ENCODE results near the gene COX7A2. TPM values are rescaled to one million over a fixed set of nuclear protein-coding genes. Genes with fewer than 3 reads are reported as not detected.
A peak's percentile ranks its signal among the peaks of the same experiment; 100 is the strongest.

Gene COX7A2
- polyA plus RNA-seq, 1 experiment = 133 TPM

DNA sequence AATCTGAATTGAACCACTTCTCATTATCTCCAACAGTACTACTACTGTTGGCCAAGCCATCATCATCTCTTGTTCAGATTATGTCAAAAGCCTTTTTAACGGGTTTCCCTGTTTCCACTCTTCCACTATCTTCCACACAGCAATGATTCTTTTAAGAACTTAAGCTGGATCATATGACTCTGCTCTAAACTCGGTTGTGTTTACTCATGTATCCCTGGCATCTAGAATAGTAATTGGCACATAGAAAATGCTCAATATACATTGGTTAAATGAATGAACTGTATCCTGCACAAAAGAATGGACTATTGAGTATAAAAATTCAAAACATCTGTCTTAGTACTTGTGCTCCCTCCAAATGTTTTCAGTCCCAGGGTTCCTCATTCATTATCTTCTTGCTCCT, 2.8 kb upstream of the COX7A2 start:
- H3K4me3 ChIP-seq (ENCODE audit: low read depth, low read length) = no peak overlapping the region
- ChIA-PET POLR2A (no interaction called here), CTCF (no interaction called here)
- H3K36me3 ChIP-seq (ENCODE audit: control insufficient read depth, insufficient read depth, low read length) = no peaks in the 10 kb centered on the region
- no peak for DNase-seq (ENCODE audit: low read depth)
- TF ChIP-seq, protein P1, sequence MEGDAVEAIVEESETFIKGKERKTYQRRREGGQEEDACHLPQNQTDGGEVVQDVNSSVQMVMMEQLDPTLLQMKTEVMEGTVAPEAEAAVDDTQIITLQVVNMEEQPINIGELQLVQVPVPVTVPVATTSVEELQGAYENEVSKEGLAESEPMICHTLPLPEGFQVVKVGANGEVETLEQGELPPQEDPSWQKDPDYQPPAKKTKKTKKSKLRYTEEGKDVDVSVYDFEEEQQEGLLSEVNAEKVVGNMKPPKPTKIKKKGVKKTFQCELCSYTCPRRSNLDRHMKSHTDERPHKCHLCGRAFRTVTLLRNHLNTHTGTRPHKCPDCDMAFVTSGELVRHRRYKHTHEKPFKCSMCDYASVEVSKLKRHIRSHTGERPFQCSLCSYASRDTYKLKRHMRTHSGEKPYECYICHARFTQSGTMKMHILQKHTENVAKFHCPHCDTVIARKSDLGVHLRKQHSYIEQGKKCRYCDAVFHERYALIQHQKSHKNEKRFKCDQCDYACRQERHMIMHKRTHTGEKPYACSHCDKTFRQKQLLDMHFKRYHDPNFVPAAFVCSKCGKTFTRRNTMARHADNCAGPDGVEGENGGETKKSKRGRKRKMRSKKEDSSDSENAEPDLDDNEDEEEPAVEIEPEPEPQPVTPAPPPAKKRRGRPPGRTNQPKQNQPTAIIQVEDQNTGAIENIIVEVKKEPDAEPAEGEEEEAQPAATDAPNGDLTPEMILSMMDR (IDR thresholded peaks at IDR 0.05; ENCODE audit: insufficient read depth, low read depth, low read length) = no peak
- no peaks in the 10 kb centered on the region for H3K27me3 ChIP-seq (ENCODE audit: control insufficient read depth, insufficient read depth, low read length)

DNA sequence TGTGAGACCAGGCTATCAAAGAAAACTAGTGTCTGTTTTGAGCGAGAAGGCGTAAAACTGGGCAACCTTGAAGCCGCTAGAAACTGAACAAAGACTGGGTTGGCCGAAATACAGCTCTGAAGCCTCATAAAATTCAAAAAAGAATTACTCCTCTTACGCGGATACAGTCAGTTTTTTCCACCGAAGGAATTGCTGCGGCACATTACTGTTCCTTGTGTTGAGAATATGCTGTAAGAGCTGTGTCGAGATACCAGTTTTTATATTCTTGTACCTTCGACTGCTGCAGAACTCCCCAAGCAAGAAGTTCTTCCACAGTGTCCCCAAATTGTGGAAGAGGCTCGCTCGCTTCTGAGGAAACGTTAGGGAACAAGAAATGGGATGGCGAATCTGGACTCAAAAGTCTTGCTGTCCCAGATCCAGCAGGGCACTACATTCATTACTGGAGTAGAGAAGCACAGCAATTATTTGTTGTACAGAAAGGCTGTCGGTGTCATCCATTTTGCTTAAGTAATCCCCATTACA, 523 bp upstream of the COX7A2 start:
- Histone ChIP-seq H3K27me3 (ENCODE audit: control insufficient read depth, insufficient read depth, low read length) (no peaks in the 10 kb centered on the region), H3K36me3 (ENCODE audit: control insufficient read depth, insufficient read depth, low read length) (peaks cover under 1% of the 10 kb centered on the region; the same call in 1 of the 2 replicates), H3K4me3 (ENCODE audit: low read depth, low read length) (peak overlapping the region; percentile 68)
- DNase-seq (ENCODE audit: low read depth) = no peak
- ChIA-PET CTCF (interaction anchor here (1.0 to 1.3 kb wide), 7 partner anchors 9 to 367 kb away, joined by 3 to 4 read pairs (median 3); no protein-coding TSS in a partner anchor), POLR2A (interaction anchor here (0.6 to 0.7 kb wide), 2 partner anchors 24 to 1371 kb away, joined by 3 to 4 read pairs; no protein-coding TSS in a partner anchor)
- TF ChIP-seq, protein P1 (IDR thresholded peaks at IDR 0.05; ENCODE audit: insufficient read depth, low read depth, low read length) = no peak

GRCh38 chr6:75236630-75237029, 7.0 kb downstream of the COX7A2 start:
- ChIA-PET CTCF (interaction anchor here (1.4 kb wide), 1 partner anchor 24 kb away, joined by 3 read pairs; no protein-coding TSS in a partner anchor), POLR2A (interaction anchor here (0.6 kb wide), 1 partner anchor 560 kb away, joined by 7 read pairs; no protein-coding TSS in a partner anchor)
- Histone ChIP-seq H3K36me3 (ENCODE audit: control insufficient read depth, insufficient read depth, low read length) (peaks cover 6% of the 10 kb centered on the region), H3K4me3 (ENCODE audit: low read depth, low read length) (no peak overlapping the region), H3K27me3 (ENCODE audit: control insufficient read depth, insufficient read depth, low read length) (no peaks in the 10 kb centered on the region)
- TF ChIP-seq, protein P1 (IDR thresholded peaks at IDR 0.05; ENCODE audit: insufficient read depth, low read depth, low read length) = no peak
- no peak for DNase-seq (ENCODE audit: low read depth)

GRCh38 chr6:75235271-75235670, 8.3 kb downstream of the COX7A2 start:
- ChIA-PET POLR2A (no interaction called here), CTCF (no interaction called here)
- Histone ChIP-seq H3K36me3 (ENCODE audit: control insufficient read depth, insufficient read depth, low read length) (peaks cover 6% of the 10 kb centered on the region), H3K27me3 (ENCODE audit: control insufficient read depth, insufficient read depth, low read length) (no peaks in the 10 kb centered on the region), H3K4me3 (ENCODE audit: low read depth, low read length) (no peak overlapping the region)
- TF ChIP-seq, protein P1 (IDR thresholded peaks at IDR 0.05; ENCODE audit: insufficient read depth, low read depth, low read length) = no peak
- DNase-seq (ENCODE audit: low read depth) = no peak

- no peak for DNase-seq (ENCODE audit: low read depth)
Observed at GRCh38 chr6:75234126-75234865, 9.3 kb downstream of the COX7A2 start.

More at GRCh38 chr6:75234126-75234865, 9.3 kb downstream of the COX7A2 start:
- Histone ChIP-seq H3K36me3 (ENCODE audit: control insufficient read depth, insufficient read depth, low read length) (peaks cover 6% of the 10 kb centered on the region), H3K4me3 (ENCODE audit: low read depth, low read length) (no peak overlapping the region), H3K27me3 (ENCODE audit: control insufficient read depth, insufficient read depth, low read length) (no peaks in the 10 kb centered on the region)
- TF ChIP-seq, protein P1 (IDR thresholded peaks at IDR 0.05; ENCODE audit: insufficient read depth, low read depth, low read length) = no peak
- POLR2A ChIA-PET = no interaction called here
- CTCF ChIA-PET = interaction anchor here (1.2 to 1.6 kb wide), 3 partner anchors 22 to 26 kb away, joined by 3 to 5 read pairs (median 4); no protein-coding TSS in a partner anchor
